Erythroblast (primary cell): ENCODE data around the gene MTM1.

Experiments used
- GATA1 ChIP-seq: IDR thresholded peaks from 2 replicates; pipeline ENCODE4 v1.6.1; 2011; ENCODE audit warnings: low read depth, mild to moderate bottlenecking, control low read depth, low read length, moderate library complexity
- POLR2A ChIP-seq: IDR thresholded peaks from 2 replicates; pipeline ENCODE4 v1.6.1; 2011; ENCODE audit warnings: mild to moderate bottlenecking, low read length

- TF ChIP-seq POLR2A (no peak), GATA1 (no peak)
Measured at GRCh38 chrX:150663073-150663472, 94.7 kb downstream of the MTM1 start.
